Tibial nerve (tissue), 4 donors: ENCODE results near the gene MAP1LC3B2. TPM values are rescaled to one million over a fixed set of nuclear protein-coding genes. Genes with fewer than 3 reads are reported as not detected.

Source experiments
- DNase-seq, 2 donors: peaks; one replicate each; pipeline ENCODE4 v3.0.0-alpha.2; 2019; ENCODE audit warnings: low spot score in 2 of 2
- H3K27ac ChIP-seq, 4 donors: fragments of 200-600 bp; sonication (generic) in 3 of 4; one replicate each; pipeline ENCODE4 v1.5.1; 2017 to 2019; ENCODE audit warnings: mild to moderate bottlenecking in 1 of 4
- H3K27me3 ChIP-seq, 2 donors: fragments of 200-600 bp; sonication (generic) in 1 of 2; one replicate each; pipeline versions ENCODE4 v1.5.1 to v1.6.0; 2017 to 2019
- H3K36me3 ChIP-seq, 3 donors: fragments of 200-600 bp; sonication (generic); one replicate each; pipeline ENCODE4 v1.5.1; 2018 to 2019
- H3K4me1 ChIP-seq, 4 donors: fragments of 200-600 bp; sonication (generic) in 3 of 4; one replicate each; pipeline ENCODE4 v1.5.1; 2017 to 2019
- H3K4me3 ChIP-seq, 4 donors: fragments of 200-600 bp; sonication (generic) in 3 of 4; one replicate each; pipeline ENCODE4 v1.5.1; 2017 to 2019; ENCODE audit warnings: mild to moderate bottlenecking in 1 of 4, moderate library complexity in 1 of 4
- H3K9me3 ChIP-seq, 4 donors: fragments of 200-600 bp; sonication (generic) in 3 of 4; one replicate each; pipeline ENCODE4 v1.5.1; 2017 to 2019
- EP300 ChIP-seq, 2 donors: sonication (generic); formaldehyde crosslinking; IDR thresholded peaks; one replicate each; pipeline ENCODE4 v1.6.1; 2017; ENCODE audit warnings: antibody characterized with exemption in 2 of 2, mild to moderate bottlenecking in 1 of 2
- POLR2A ChIP-seq, 2 donors: fragments of 450-650 bp; IDR thresholded peaks; one replicate each; pipeline ENCODE4 v1.6.1; 2017; ENCODE audit warnings: antibody characterized with exemption in 2 of 2, mild to moderate bottlenecking in 2 of 2, moderate library complexity in 2 of 2
- WGBS, 2 donors: methylation state at CpG; one replicate each; pipeline ENCODE4 v1.1.5; 2018; 5-methylcytosine and 5-hydroxymethylcytosine counted together
- total RNA-seq, 4 donors: library from RNA; depleted of rRNA; stranded (reverse); fragments of >200 nt; gene quantifications; one replicate each; pipeline ENCODE4 v1.1.0, GENCODE V29; 2016
- TF ChIP-seq, protein P1 (sequence below), 5 experiments: fragments of 200-600 bp in 3 of 5; fragments of 450-650 bp in 2 of 5; sonication (generic) in 3 of 5; IDR thresholded peaks; one replicate each; pipeline ENCODE4 v1.5.1; 2016 to 2019; ENCODE audit warnings: antibody characterized with exemption in 5 of 5, mild to moderate bottlenecking in 3 of 5, moderate library complexity in 2 of 5

The MAP1LC3B2 gene
- total RNA-seq, 4 donors from 2014 or later: 0.98 to 1.7 TPM; not detected in 2

GRCh38 chr12:116520225-116520760 lies 38.9 kb upstream of the MAP1LC3B2 start:
- H3K36me3 ChIP-seq: no peaks in the 10 kb centered on the region
- H3K4me3 ChIP-seq: no peak overlapping the region
- H3K27me3 ChIP-seq: no peaks in the 10 kb centered on the region
- TF ChIP-seq POLR2A (IDR thresholded peaks at IDR 0.05) (no peak), EP300 (IDR thresholded peaks at IDR 0.05) (no peak)
- TF ChIP-seq, protein P1, sequence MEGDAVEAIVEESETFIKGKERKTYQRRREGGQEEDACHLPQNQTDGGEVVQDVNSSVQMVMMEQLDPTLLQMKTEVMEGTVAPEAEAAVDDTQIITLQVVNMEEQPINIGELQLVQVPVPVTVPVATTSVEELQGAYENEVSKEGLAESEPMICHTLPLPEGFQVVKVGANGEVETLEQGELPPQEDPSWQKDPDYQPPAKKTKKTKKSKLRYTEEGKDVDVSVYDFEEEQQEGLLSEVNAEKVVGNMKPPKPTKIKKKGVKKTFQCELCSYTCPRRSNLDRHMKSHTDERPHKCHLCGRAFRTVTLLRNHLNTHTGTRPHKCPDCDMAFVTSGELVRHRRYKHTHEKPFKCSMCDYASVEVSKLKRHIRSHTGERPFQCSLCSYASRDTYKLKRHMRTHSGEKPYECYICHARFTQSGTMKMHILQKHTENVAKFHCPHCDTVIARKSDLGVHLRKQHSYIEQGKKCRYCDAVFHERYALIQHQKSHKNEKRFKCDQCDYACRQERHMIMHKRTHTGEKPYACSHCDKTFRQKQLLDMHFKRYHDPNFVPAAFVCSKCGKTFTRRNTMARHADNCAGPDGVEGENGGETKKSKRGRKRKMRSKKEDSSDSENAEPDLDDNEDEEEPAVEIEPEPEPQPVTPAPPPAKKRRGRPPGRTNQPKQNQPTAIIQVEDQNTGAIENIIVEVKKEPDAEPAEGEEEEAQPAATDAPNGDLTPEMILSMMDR (IDR thresholded peaks at IDR 0.05): no peak
- no peaks in the 10 kb centered on the region for H3K9me3 ChIP-seq
- WGBS, 2 donors: 92 to 95% methylated on average over 9 of the region's 9 CpGs
- H3K4me1 ChIP-seq: peaks cover 0 to 10% (median 1%) of the 10 kb centered on the region in 4 donors
- no peak overlapping the region for H3K27ac ChIP-seq
- no peak for DNase-seq

DNA sequence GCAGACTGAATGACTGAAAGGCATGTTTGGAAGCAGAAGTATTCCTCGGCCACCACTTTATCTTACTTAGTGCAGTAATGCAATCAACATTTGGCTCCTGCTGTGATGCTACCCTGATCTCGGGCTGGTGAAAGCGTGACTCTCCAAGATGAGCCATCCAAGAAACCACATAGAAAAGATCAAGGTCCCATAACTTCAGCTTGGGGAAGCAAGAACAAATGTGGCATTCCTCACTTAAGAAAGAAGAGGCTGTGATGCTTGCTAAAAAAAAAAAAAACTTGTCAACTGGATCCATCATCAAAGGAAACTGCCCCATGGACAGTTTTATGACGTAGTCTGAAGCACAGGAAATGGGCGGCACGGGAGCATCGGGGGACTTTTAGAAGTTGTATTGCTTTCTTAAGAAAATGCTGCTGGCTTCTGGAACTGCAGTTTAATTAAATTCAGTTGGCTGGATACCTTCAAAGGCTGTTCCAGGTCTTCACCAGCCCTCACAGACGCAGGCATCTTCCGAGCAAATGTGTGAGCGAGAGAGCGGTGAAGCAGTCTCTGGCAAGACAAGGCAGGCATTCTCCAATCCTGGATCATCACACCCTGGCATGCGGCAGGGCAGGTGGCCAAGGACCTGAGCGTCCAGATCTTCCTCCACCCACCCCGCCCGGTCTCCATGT lies 38.2 kb upstream of the MAP1LC3B2 start:
- no peak overlapping the region for H3K4me3 ChIP-seq
- no peak for DNase-seq
- H3K27me3 ChIP-seq: no peaks in the 10 kb centered on the region
- H3K9me3 ChIP-seq: no peaks in the 10 kb centered on the region
- TF ChIP-seq, protein P1 (IDR thresholded peaks at IDR 0.05): no peak
- no peak for TF ChIP-seq EP300 (IDR thresholded peaks at IDR 0.05)
- no peak for TF ChIP-seq POLR2A (IDR thresholded peaks at IDR 0.05)
- H3K27ac ChIP-seq: no peak overlapping the region
- no peaks in the 10 kb centered on the region for H3K36me3 ChIP-seq
- WGBS, 2 donors: 57 to 63% methylated on average over 13 to 15 of the region's 15 CpGs
- H3K4me1 ChIP-seq: peaks cover 0 to 17% (median 6%) of the 10 kb centered on the region in 4 donors

DNA sequence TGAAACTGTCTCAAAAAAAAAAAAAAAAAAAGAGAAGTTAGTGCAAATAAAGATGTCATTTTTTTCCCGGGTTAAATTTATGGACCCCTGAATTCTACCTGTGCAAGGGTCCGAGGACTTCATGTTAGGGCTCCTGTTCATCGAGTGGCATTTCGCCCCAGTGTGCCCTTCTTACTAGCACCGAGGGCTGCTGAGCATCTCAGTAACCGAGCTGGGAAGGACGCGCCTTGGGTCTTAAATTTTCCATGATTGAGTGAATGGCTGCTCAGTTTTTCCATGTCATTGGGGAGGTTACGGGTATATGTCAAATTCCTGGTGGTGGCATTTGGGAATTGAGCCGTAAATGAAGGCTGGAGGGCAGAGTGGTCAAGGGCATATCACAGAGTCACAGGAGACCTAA lies 34.9 kb upstream of the MAP1LC3B2 start:
- no peak for DNase-seq
- H3K4me1 ChIP-seq: peaks cover 0 to 45% (median 19%) of the 10 kb centered on the region in 4 donors
- TF ChIP-seq EP300 (IDR thresholded peaks at IDR 0.05) (no peak), POLR2A (IDR thresholded peaks at IDR 0.05) (no peak)
- TF ChIP-seq, protein P1 (IDR thresholded peaks at IDR 0.05): no peak
- no peaks in the 10 kb centered on the region for H3K9me3 ChIP-seq
- H3K36me3 ChIP-seq: no peaks in the 10 kb centered on the region
- no peak overlapping the region for H3K4me3 ChIP-seq
- H3K27ac ChIP-seq: no peak overlapping the region
- 83 to 87% methylated on average over 10 of the region's 10 CpGs for WGBS, 2 donors
- no peaks in the 10 kb centered on the region for H3K27me3 ChIP-seq

- Histone ChIP-seq H3K27ac (peak overlapping the region in 3 of 4 donors; percentile 61 to 83 (median 73)), H3K27me3 (no peaks in the 10 kb centered on the region)
- no peak for DNase-seq
Measured at GRCh38 chr12:116524964-116525379, 34.2 kb upstream of the MAP1LC3B2 start.

GRCh38 chr12:116525418-116526001 lies 33.7 kb upstream of the MAP1LC3B2 start:
- Histone ChIP-seq H3K36me3 (no peaks in the 10 kb centered on the region), H3K27ac (peak overlapping the region in 3 of 4 donors; percentile 61 to 83 (median 73)), H3K9me3 (no peaks in the 10 kb centered on the region), H3K4me3 (peak overlapping the region in 2 of 4 donors; percentile 8 to 17), H3K4me1 (peaks cover 0 to 55% (median 22%) of the 10 kb centered on the region in 4 donors), H3K27me3 (no peaks in the 10 kb centered on the region)
- 14 to 16% methylated on average over 15 of the region's 15 CpGs for WGBS, 2 donors
- peak; percentile 40 to 68 for DNase-seq
- TF ChIP-seq EP300 (IDR thresholded peaks at IDR 0.05): peak in 1 of 2 donors; percentile 81
- TF ChIP-seq, protein P1 (IDR thresholded peaks at IDR 0.05): no peak

More at GRCh38 chr12:116524964-116525379, 34.2 kb upstream of the MAP1LC3B2 start:
- no peaks in the 10 kb centered on the region for H3K9me3 ChIP-seq
- no peak for TF ChIP-seq EP300 (IDR thresholded peaks at IDR 0.05)
- H3K4me1 ChIP-seq: peaks cover 0 to 52% (median 22%) of the 10 kb centered on the region in 4 donors
- H3K4me3 ChIP-seq: peak overlapping the region in 2 of 4 donors; percentile 8 to 17
- H3K36me3 ChIP-seq: no peaks in the 10 kb centered on the region
- 39 to 40% methylated on average over 4 of the region's 4 CpGs for WGBS, 2 donors
